HepG2 (cell line): ENCODE results near the gene PLB1. TPM values are rescaled to one million over a fixed set of nuclear protein-coding genes. Genes with fewer than 3 reads are reported as not detected.

ENCODE experiments used
- AKAP8 ChIP-seq: sonication (generic); formaldehyde crosslinking; IDR thresholded peaks from 2 replicates; pipeline ENCODE4 v1.5.1; 2020; ENCODE audit warnings: mild to moderate bottlenecking, missing genetic modification reagents
- ARNT2 ChIP-seq: sonication (generic); formaldehyde crosslinking; IDR thresholded peaks from 2 replicates; pipeline ENCODE4 v1.8.0; 2022; ENCODE audit warnings: mild to moderate bottlenecking, low read depth, missing genetic modification reagents, moderate library complexity
- ESRRA ChIP-seq: sonication (generic); formaldehyde crosslinking; IDR thresholded peaks from 2 replicates; pipeline ENCODE4 v1.5.1; 2020; ENCODE audit warnings: mild to moderate bottlenecking, low read depth, missing genetic modification reagents
- JUND ChIP-seq: sonication (generic); formaldehyde crosslinking; IDR thresholded peaks from 2 replicates; pipeline ENCODE4 v1.8.0; 2022; ENCODE audit warnings: mild to moderate bottlenecking, missing genetic modification reagents
- KAT8 ChIP-seq: IDR thresholded peaks from 2 replicates; pipeline ENCODE4 v1.6.1; 2016; ENCODE audit warnings: missing genetic modification reagents, missing compliant biosample characterization
- KDM2A ChIP-seq: sonication (generic); formaldehyde crosslinking; IDR thresholded peaks from 2 replicates; pipeline ENCODE4 v1.4.0; 2020; ENCODE audit warnings: low read depth, missing genetic modification reagents, borderline replicate concordance
- KLF11 ChIP-seq: IDR thresholded peaks from 2 replicates; pipeline ENCODE4 v1.6.1; 2016; ENCODE audit warnings: missing compliant biosample characterization
- KMT2A ChIP-seq: sonication (generic); formaldehyde crosslinking; IDR thresholded peaks from 2 replicates; pipeline ENCODE4 v1.4.0; 2020; ENCODE audit warnings: missing genetic modification reagents
- MTF1 ChIP-seq: sonication (generic); formaldehyde crosslinking; IDR thresholded peaks from 2 replicates; pipeline ENCODE4 v1.5.0; 2020; ENCODE audit warnings: missing genetic modification reagents
- PHF21A ChIP-seq: sonication (generic); formaldehyde crosslinking; IDR thresholded peaks from 2 replicates; pipeline ENCODE4 v1.5.0; 2020; ENCODE audit warnings: mild to moderate bottlenecking, missing genetic modification reagents
- PITX1 ChIP-seq: sonication (generic); formaldehyde crosslinking; IDR thresholded peaks from 2 replicates; pipeline ENCODE4 v1.5.1; 2020; ENCODE audit warnings: mild to moderate bottlenecking, missing genetic modification reagents
- RNF2 ChIP-seq: fragments of 450-650 bp; conservative IDR thresholded peaks from 2 replicates; pipeline ENCODE4 v1.6.1; 2016; ENCODE audit warnings: low read depth
- SIN3A ChIP-seq: IDR thresholded peaks from 2 replicates; pipeline ENCODE4 v1.6.1; 2011; ENCODE audit warnings: low read depth, mild to moderate bottlenecking, control low read depth, low read length, borderline replicate concordance
- SMAD3 ChIP-seq: sonication (generic); formaldehyde crosslinking; IDR thresholded peaks from 2 replicates; pipeline ENCODE4 v1.4.0; 2020; ENCODE audit warnings: missing genetic modification reagents
- SSRP1 ChIP-seq: IDR thresholded peaks from 2 replicates; pipeline ENCODE4 v1.6.1; 2016; ENCODE audit warnings: control low read depth
- TBP ChIP-seq: sonication (generic); formaldehyde crosslinking; IDR thresholded peaks from 2 replicates; pipeline ENCODE4 v1.5.0; 2020; ENCODE audit warnings: missing genetic modification reagents
- TCF7 ChIP-seq: sonication (generic); IDR thresholded peaks from 2 replicates; pipeline ENCODE4 v1.6.1; 2016; ENCODE audit warnings: antibody characterized with exemption, low read depth
- ZMYM4 ChIP-seq: sonication (generic); formaldehyde crosslinking; IDR thresholded peaks from 2 replicates; pipeline ENCODE4 v1.8.1; 2023; ENCODE audit warnings: mild to moderate bottlenecking, missing genetic modification reagents
- ZNF350 ChIP-seq: sonication (generic); formaldehyde crosslinking; IDR thresholded peaks from 2 replicates; pipeline ENCODE4 v1.4.0; 2020; ENCODE audit warnings: mild to moderate bottlenecking, low read depth, missing genetic modification reagents, borderline replicate concordance
- ZNF430 ChIP-seq: sonication (generic); formaldehyde crosslinking; IDR thresholded peaks from 2 replicates; pipeline ENCODE4 v1.9.0; 2021; ENCODE audit warnings: mild to moderate bottlenecking, missing genetic modification reagents
- ZNF552 ChIP-seq: sonication (generic); formaldehyde crosslinking; IDR thresholded peaks from 2 replicates; pipeline ENCODE4 v1.9.0; 2022; ENCODE audit warnings: missing genetic modification reagents, mild to moderate bottlenecking, borderline replicate concordance
- ZNF605 ChIP-seq: sonication (generic); formaldehyde crosslinking; IDR thresholded peaks from 2 replicates; pipeline ENCODE4 v1.8.0; 2022; ENCODE audit warnings: mild to moderate bottlenecking, missing genetic modification reagents
- ZNF672 ChIP-seq: sonication (generic); formaldehyde crosslinking; IDR thresholded peaks from 2 replicates; pipeline ENCODE4 v1.8.1; 2022; ENCODE audit warnings: missing genetic modification reagents
- polyA plus RNA-seq, 8 experiments: library from polyadenylated mRNA; depleted of rRNA in 3 of 8; stranded (reverse) in 7 of 8; unstranded in 1 of 8; fragments of >200 nt; fragmentation: Illumina TruSeq in 4 of 8; extraction: Trizol in 4 of 8; gene quantifications; 2 replicates each; pipeline versions ENCODE4 v1.2.1 to v1.2.3, GENCODE V29; 2011 to 2016; ENCODE audit warnings: low read depth in 4 of 8, missing spikeins in 1 of 8, mixed read lengths in 1 of 8; ENCODE audit not compliant: insufficient read depth in 1 of 8
- total RNA-seq, 5 experiments: library from RNA; depleted of rRNA; stranded (reverse); fragments of >200 nt; fragmentation: Illumina TruSeq; extraction: Trizol; gene quantifications; 2 replicates each; pipeline ENCODE4 v1.2.3, GENCODE V29; 2016; ENCODE audit warnings: low read depth in 1 of 5
- TF ChIP-seq, protein P1 (sequence below): sonication (generic); formaldehyde crosslinking; IDR thresholded peaks from 2 replicates; pipeline ENCODE4 v1.9.0; 2022; ENCODE audit warnings: missing genetic modification reagents, mild to moderate bottlenecking, borderline replicate concordance
- TF ChIP-seq, protein P2 (sequence below): sonication (generic); formaldehyde crosslinking; IDR thresholded peaks from 2 replicates; pipeline ENCODE4 v1.5.0; 2020; ENCODE audit warnings: missing genetic modification reagents, mild to moderate bottlenecking, borderline replicate concordance
- TF ChIP-seq, protein P3 (sequence below): sonication (generic); formaldehyde crosslinking; IDR thresholded peaks from 2 replicates; pipeline ENCODE4 v1.5.0; 2020; ENCODE audit warnings: missing genetic modification reagents
- TF ChIP-seq, protein P4 (sequence below): IDR thresholded peaks from 2 replicates; pipeline ENCODE4 v1.6.1; 2012; ENCODE audit warnings: inconsistent platforms

The PLB1 gene
- total and polyA plus RNA-seq, 2 of the 13 experiments (the other 11 are each of a cell fraction or from before 2014, with no cell fraction given): 0.20 to 1.8 TPM

DNA sequence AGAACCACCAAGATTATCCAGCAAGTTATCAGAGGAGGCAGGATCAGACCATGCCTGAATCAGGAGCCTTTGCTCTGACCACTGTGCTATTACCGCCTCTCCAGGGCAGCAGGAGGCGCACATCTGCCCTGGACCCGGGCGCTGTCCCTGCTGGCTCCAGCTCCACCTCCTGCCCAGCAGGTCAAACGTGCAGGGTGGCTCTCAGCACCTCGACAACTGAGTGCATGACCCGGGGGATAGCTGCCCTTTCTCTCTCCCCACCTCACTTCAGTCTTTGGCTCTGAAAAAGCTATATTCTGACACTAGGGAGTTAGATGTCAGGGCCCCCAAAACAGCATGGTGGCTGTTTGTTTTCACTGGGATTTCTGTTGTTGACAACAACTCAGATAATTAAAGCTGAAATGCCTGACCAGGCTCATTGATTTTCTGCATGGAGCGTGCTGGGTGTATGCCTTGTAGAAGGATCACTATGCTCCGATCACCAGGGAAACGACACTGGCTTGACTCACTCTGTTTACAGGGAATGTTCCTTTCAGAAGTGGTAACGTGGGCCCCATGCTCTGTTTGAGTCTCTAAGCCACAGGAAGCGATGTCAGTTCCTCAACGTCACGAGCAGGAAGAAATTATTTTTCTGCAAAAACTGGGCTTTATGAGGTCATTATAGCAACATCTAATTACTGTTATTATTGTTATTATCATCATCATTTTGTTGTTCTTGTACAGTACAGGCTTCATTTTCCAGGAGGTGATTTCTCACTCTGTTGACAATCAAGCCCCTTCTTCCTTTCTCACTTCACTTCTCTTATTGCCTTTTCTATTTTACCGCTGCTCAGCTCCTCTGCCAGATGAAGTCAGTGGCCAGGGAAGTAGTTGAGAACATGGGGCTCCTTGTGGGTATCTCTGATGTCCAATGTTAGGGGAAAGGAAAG, 125.6 kb downstream of the PLB1 start (continued):
- TF ChIP-seq, protein P1, sequence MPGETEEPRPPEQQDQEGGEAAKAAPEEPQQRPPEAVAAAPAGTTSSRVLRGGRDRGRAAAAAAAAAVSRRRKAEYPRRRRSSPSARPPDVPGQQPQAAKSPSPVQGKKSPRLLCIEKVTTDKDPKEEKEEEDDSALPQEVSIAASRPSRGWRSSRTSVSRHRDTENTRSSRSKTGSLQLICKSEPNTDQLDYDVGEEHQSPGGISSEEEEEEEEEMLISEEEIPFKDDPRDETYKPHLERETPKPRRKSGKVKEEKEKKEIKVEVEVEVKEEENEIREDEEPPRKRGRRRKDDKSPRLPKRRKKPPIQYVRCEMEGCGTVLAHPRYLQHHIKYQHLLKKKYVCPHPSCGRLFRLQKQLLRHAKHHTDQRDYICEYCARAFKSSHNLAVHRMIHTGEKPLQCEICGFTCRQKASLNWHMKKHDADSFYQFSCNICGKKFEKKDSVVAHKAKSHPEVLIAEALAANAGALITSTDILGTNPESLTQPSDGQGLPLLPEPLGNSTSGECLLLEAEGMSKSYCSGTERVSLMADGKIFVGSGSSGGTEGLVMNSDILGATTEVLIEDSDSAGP (CRISPR knock-in tag): peak; percentile 84; the same call in 1 of the 2 replicates
- TF ChIP-seq KAT8 (peak; percentile 33; the same call in 1 of the 2 replicates), AKAP8 (CRISPR knock-in tag) (peak; percentile 64; the same call in 1 of the 2 replicates), ZNF430 (CRISPR knock-in tag) (peak; percentile 27; the same call in 1 of the 2 replicates), ZNF350 (CRISPR knock-in tag) (peak; percentile 86), KMT2A (no peak), ZNF552 (CRISPR knock-in tag) (no peak), KLF11 (CRISPR knock-in tag) (no peak), PITX1 (CRISPR knock-in tag) (peak; percentile 40; the same call in 1 of the 2 replicates), SIN3A (peak; percentile 93; the same call in 1 of the 2 replicates), PHF21A (CRISPR knock-in tag) (peak; percentile 71), ZNF605 (CRISPR knock-in tag) (peak; percentile 74; the same call in 1 of the 2 replicates), TCF7 (peak; percentile 68; the same call in 1 of the 2 replicates), TBP (CRISPR knock-in tag) (no peak), ARNT2 (CRISPR knock-in tag) (peak; percentile 46; the same call in 1 of the 2 replicates), SMAD3 (CRISPR knock-in tag) (0 out of 2 replicates have a peak, but pooled peaks have one; percentile 37), RNF2 (0 out of 2 replicates have a peak, but pooled peaks have one; percentile 59), SSRP1 (0 out of 2 replicates have a peak, but pooled peaks have one; percentile 69), MTF1 (CRISPR knock-in tag) (no peak), ZMYM4 (peak; percentile 77), KDM2A (CRISPR knock-in tag) (peak; percentile 79), ZNF672 (CRISPR knock-in tag) (no peak), JUND (CRISPR knock-in tag) (peak; percentile 64; the same call in 1 of the 2 replicates), ESRRA (CRISPR knock-in tag) (no peak; the same call in 1 of the 2 replicates)
- TF ChIP-seq, protein P2, sequence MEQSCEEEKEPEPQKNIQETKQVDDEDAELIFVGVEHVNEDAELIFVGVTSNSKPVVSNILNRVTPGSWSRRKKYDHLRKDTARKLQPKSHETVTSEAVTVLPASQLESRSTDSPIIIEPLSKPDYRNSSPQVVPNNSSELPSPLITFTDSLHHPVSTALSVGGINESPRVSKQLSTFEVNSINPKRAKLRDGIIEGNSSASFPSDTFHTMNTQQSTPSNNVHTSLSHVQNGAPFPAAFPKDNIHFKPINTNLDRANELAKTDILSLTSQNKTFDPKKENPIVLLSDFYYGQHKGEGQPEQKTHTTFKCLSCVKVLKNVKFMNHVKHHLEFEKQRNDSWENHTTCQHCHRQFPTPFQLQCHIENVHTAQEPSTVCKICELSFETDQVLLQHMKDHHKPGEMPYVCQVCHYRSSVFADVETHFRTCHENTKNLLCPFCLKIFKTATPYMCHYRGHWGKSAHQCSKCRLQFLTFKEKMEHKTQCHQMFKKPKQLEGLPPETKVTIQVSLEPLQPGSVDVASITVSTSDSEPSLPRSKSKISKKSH (CRISPR knock-in tag): 0 out of 2 replicates have a peak, but pooled peaks have one; percentile 71
- TF ChIP-seq, protein P3, sequence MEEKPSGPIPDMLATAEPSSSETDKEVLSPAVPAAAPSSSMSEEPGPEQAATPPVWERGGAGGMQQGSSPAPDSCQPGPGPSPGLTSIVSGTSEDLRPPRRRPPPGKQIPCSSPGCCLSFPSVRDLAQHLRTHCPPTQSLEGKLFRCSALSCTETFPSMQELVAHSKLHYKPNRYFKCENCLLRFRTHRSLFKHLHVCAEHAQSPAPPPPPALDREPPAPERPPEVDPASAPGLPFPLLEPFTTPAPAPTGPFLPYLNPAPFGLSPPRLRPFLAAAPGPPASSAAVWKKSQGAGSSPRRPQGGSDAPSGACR (CRISPR knock-in tag): 0 out of 2 replicates have a peak, but pooled peaks have one; percentile 67
- TF ChIP-seq, protein P4, sequence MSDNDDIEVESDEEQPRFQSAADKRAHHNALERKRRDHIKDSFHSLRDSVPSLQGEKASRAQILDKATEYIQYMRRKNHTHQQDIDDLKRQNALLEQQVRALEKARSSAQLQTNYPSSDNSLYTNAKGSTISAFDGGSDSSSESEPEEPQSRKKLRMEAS: peak; percentile 85
